Measurements from ENCODE around the gene SNRNP200. TPM values are rescaled to one million over a fixed set of nuclear protein-coding genes. Genes with fewer than 3 reads are reported as not detected.
"Not testable (repeated sequence)": the region's sequence is repeated elsewhere in the genome, so short reads cannot be mapped to it uniquely, and the experiment has no call there.

Gene SNRNP200
- total RNA-seq, 2 experiments from 2014 or later = 175 to 178 TPM

DNA sequence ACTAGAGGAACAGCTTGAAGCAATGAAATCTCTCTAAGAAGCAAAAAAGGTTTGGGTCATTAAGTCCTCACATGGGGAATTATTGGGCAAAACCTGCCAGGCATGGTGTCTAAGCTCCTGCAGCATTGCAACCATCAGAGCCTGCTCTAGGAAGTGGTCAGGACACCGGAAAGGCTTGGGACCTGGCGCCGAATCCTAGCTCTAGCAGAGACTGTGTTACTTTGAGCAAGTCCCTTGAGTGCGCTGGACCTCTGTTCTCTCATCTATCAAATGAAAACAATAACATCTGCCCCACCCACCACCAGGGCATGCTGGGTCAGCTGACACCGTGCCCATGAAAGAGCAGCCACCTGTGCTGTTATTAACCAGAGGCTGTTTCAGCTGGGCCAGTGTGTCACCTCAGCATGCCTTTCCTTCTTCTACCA, 45.8 kb downstream of the SNRNP200 start:
- ChIA-PET CTCF (interaction anchor here (1.4 to 3.0 kb wide), 6 partner anchors 17 to 267 kb away, joined by 3 to 15 read pairs (median 9); partner anchors contain the start of gene ADRA2B), POLR2A (interaction anchor here (0.7 to 1.8 kb wide), 6 partner anchors 8 to 279 kb away, joined by 3 to 8 read pairs (median 4); partner anchors contain the start of gene STARD7)
- Mint-ChIP-seq H3K4me1 (ENCODE audit: low read depth) (peaks cover 74% of the 10 kb centered on the region), H3K9me3 (no peaks in the 10 kb centered on the region), H3K27me3 (no peaks in the 10 kb centered on the region), H3K27ac (peak overlapping the region; percentile 54), H3K36me3 (ENCODE audit: low read depth) (peaks cover 26% of the 10 kb centered on the region), H3K4me3 (no peak overlapping the region)
- ATAC-seq (no peak), DNase-seq (no peak)
- intact Hi-C loops (cut with micrococcal nuclease) = no loop called here
- TF ChIP-seq, protein P1, sequence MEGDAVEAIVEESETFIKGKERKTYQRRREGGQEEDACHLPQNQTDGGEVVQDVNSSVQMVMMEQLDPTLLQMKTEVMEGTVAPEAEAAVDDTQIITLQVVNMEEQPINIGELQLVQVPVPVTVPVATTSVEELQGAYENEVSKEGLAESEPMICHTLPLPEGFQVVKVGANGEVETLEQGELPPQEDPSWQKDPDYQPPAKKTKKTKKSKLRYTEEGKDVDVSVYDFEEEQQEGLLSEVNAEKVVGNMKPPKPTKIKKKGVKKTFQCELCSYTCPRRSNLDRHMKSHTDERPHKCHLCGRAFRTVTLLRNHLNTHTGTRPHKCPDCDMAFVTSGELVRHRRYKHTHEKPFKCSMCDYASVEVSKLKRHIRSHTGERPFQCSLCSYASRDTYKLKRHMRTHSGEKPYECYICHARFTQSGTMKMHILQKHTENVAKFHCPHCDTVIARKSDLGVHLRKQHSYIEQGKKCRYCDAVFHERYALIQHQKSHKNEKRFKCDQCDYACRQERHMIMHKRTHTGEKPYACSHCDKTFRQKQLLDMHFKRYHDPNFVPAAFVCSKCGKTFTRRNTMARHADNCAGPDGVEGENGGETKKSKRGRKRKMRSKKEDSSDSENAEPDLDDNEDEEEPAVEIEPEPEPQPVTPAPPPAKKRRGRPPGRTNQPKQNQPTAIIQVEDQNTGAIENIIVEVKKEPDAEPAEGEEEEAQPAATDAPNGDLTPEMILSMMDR (IDR thresholded peaks at IDR 0.05) = no peak

DNA sequence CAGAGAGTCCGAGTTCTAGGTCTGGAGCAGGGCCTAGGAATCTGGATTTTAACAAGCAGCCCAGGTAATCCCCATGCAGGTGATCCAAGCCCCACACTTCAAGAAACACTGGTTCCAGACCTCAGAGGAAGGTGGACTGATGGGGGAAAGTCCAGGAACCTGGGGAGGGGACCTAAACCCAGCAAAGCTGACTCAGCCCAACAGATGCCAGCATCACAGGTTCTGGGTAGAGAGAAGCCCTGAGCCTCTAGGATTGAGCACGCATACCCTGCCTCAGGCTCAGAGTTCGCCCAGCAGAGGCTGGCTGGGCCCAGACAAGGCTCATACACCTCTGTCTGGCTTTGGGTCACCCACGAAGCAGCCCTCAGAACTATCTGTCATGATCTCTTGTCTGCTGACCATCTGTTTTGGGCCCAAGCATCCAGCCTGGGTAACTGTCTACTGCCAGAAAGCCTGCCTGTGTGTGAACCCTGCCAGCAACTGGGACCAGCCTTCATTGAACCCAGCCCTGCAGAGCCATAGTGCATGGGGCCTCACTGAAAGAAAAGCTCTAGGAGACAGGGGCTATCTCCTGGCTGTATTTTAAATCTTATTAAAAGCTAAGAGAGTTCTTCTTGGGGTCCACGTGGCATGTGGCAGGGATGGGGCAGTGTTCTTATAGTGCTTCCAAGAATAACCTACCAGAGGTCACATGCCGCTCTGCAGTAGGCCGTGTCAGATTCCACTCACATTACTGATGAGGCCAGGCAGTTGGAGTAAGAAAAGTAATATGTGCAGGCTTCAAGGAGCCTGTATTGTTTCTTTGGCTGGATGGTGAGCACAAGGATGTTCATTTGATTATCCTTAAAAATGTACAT, 47.0 kb downstream of the SNRNP200 start:
- TF ChIP-seq, protein P1 (IDR thresholded peaks at IDR 0.05) = no peak
- Mint-ChIP-seq H3K27me3 (no peaks in the 10 kb centered on the region), H3K27ac (peak overlapping the region; percentile 50), H3K4me3 (no peak overlapping the region), H3K36me3 (ENCODE audit: low read depth) (peaks cover 24% of the 10 kb centered on the region), H3K9me3 (no peaks in the 10 kb centered on the region), H3K4me1 (ENCODE audit: low read depth) (peaks cover 65% of the 10 kb centered on the region)
- ATAC-seq (no peak), DNase-seq (no peak)
- POLR2A ChIA-PET = interaction anchor here (0.6 to 1.8 kb wide), 4 partner anchors 9 to 50 kb away, joined by 3 to 8 read pairs (median 4); partner anchors contain the start of gene STARD7
- CTCF ChIA-PET = interaction anchor here (1.4 to 3.0 kb wide), 5 partner anchors 84 to 266 kb away, joined by 3 to 12 read pairs (median 8); partner anchors contain the start of genes ADRA2B and ASTL
- intact Hi-C loops (cut with micrococcal nuclease) = no loop called here

DNA sequence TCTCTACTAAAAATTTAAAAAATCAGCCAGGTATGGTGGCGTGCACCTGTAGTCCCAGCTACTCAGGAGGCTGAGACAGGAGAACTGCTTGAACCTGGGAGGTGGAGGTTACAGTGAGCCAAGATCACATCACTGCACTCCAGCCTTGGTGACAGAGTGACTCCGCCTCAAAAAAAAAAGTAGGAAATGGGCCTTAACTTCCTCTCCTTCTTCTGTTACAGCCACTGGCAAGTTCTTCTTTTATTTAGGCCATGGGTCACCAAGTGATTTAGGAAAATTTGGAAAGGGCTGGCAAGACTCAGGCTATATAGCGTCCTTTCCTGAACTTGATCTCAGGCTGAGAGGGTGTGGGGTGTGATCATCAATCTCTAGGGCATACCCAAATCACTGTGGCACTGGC, 47.6 kb downstream of the SNRNP200 start:
- intact Hi-C loops (cut with micrococcal nuclease); H3K27me3 Mint-ChIP-seq; DNase-seq; ATAC-seq; H3K9me3 Mint-ChIP-seq; H3K4me3 Mint-ChIP-seq: not testable (repeated sequence)
- Mint-ChIP-seq H3K4me1 (ENCODE audit: low read depth) (peaks cover 62% of the 10 kb centered on the region), H3K36me3 (ENCODE audit: low read depth) (peaks cover 24% of the 10 kb centered on the region), H3K27ac (peak overlapping the region; percentile 50)
- ChIA-PET POLR2A (interaction anchor here (0.6 kb wide), 1 partner anchor 14 kb away, joined by 4 read pairs; no protein-coding TSS in a partner anchor), CTCF (interaction anchor here (1.8 to 2.6 kb wide), 2 partner anchors 83 to 119 kb away, joined by 4 to 10 read pairs; partner anchors contain the start of gene ASTL)

DNA sequence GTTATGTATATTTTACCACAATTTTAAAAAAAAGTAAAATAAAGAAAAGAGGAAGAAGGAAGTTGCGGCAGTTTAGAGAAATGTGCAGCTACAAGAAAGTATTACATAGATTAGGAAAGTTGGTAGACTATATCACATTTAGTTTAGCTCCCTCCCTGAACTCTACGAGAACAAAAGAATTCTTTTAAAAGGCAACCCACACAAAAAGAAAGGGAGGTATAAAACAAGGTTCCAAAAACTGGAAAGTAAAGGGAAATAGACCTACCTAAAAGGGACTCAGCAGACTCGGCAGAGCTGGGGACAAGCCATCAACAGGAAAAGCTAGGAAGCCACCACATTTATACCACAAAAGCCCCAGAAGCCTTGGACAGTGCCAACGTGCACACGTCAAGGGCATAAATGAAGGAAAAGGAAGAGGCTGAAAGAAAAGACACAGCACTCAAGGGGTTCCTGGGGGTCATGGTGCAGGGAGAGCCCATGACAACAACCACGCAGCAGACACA, 48.7 kb downstream of the SNRNP200 start:
- DNase-seq (no peak), ATAC-seq (no peak)
- intact Hi-C loops (cut with micrococcal nuclease) = no loop called here
- peaks cover 55% of the 10 kb centered on the region for H3K4me1 Mint-ChIP-seq (ENCODE audit: low read depth)
- H3K36me3 Mint-ChIP-seq (ENCODE audit: low read depth) = peaks cover 22% of the 10 kb centered on the region
- peak overlapping the region; percentile 10 for H3K4me3 Mint-ChIP-seq
- ChIA-PET CTCF (interaction anchor here (1.0 to 1.9 kb wide), 7 partner anchors 8 to 264 kb away, joined by 3 to 8 read pairs (median 4); partner anchors contain the start of genes ASTL, CIAO1 and TMEM127), POLR2A (interaction anchor here (1.0 kb wide), 1 partner anchor 48 kb away, joined by 3 read pairs; the partner anchor contains the start of gene STARD7)
- TF ChIP-seq, protein P1 (IDR thresholded peaks at IDR 0.05) = no peak
- H3K27me3 Mint-ChIP-seq = no peaks in the 10 kb centered on the region
- peak overlapping the region; percentile 75 for H3K27ac Mint-ChIP-seq
- H3K9me3 Mint-ChIP-seq = no peaks in the 10 kb centered on the region

DNA sequence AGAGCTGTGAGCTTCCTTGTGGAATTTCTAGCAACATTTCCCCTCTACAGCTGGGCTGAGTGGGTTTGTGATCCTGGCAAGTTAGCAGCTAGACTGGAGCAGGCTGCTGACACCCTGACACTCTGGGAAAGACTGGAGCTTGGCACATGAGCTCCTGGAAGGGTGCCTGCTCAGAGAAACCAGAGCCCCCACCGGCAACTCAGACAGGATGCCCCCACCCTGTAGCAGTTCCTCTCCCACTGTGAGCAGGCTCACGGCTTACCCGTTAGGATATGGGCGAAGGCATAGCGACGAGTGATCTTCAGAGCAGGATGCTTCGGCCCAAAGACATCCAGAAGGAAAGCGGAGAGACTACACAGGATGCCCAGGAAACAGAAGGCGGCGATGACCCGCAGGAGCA, 50.8 kb downstream of the SNRNP200 start:
- peaks cover 21% of the 10 kb centered on the region for H3K36me3 Mint-ChIP-seq (ENCODE audit: low read depth)
- no peak for ATAC-seq
- H3K27ac Mint-ChIP-seq = no peak overlapping the region
- ChIA-PET POLR2A (interaction anchor here (1.2 to 3.4 kb wide), 2 partner anchors 12 to 16 kb away, joined by 5 to 9 read pairs; no protein-coding TSS in a partner anchor), CTCF (interaction anchor here (0.8 to 2.3 kb wide), 5 partner anchors 9 to 232 kb away, joined by 3 to 8 read pairs (median 3); no protein-coding TSS in a partner anchor)
- H3K4me1 Mint-ChIP-seq (ENCODE audit: low read depth) = peaks cover 40% of the 10 kb centered on the region
- intact Hi-C loops (cut with micrococcal nuclease) = no loop called here
- no peak overlapping the region for H3K4me3 Mint-ChIP-seq
- no peaks in the 10 kb centered on the region for H3K27me3 Mint-ChIP-seq
- no peak for DNase-seq
- H3K9me3 Mint-ChIP-seq = no peaks in the 10 kb centered on the region
- TF ChIP-seq, protein P1 (IDR thresholded peaks at IDR 0.05) = no peak
